Neural cell (in vitro differentiated cells): ENCODE measurements around the gene ASPSCR1. TPM values are rescaled to one million over a fixed set of nuclear protein-coding genes. Genes with fewer than 3 reads are reported as not detected.

Experiments
- H2AFZ ChIP-seq: fragments of 200-600, 300-800 bp; sonication (generic), shearing (Covaris generic); 2 replicates; pipeline ENCODE4 v1.6.0; 2014; ENCODE audit warnings: low read depth, mild to moderate bottlenecking, antibody characterized with exemption, low read length, moderate library complexity
- H3F3A ChIP-seq: fragments of 200-600 bp; shearing (Covaris generic); 2 replicates; pipeline ENCODE4 v1.6.1; 2016; ENCODE audit warnings: mild to moderate bottlenecking, moderate library complexity, mixed read lengths, antibody characterized with exemption, low read length; ENCODE audit not compliant: insufficient read depth, poor library complexity, severe bottlenecking
- H3K27ac ChIP-seq: fragments of 200-600, 300-800 bp; sonication (generic), shearing (Covaris generic); 2 replicates; pipeline ENCODE4 v1.5.1; 2014; ENCODE audit warnings: mild to moderate bottlenecking, low read length, moderate library complexity
- H3K27me3 ChIP-seq: fragments of 300-800, 200-600 bp; sonication (generic), shearing (Covaris generic); 2 replicates; pipeline ENCODE4 v1.6.0; 2014; ENCODE audit warnings: mild to moderate bottlenecking, low read depth, low read length, moderate library complexity; ENCODE audit not compliant: insufficient read depth
- H3K36me3 ChIP-seq: fragments of 300-800, 200-600 bp; sonication (generic), shearing (Covaris generic); 2 replicates; pipeline ENCODE4 v1.5.1; 2014; ENCODE audit warnings: mild to moderate bottlenecking, antibody characterized with exemption, low read length, moderate library complexity; ENCODE audit not compliant: insufficient read depth
- H3K4me2 ChIP-seq: fragments of 300-800, 200-600 bp; sonication (generic), shearing (Covaris generic); 2 replicates; pipeline ENCODE4 v1.6.0; 2014; ENCODE audit warnings: mild to moderate bottlenecking, low read length
- H3K4me3 ChIP-seq: fragments of 300-800, 200-600 bp; sonication (generic), shearing (Covaris generic); 2 replicates; pipeline ENCODE4 v1.5.1; 2014; ENCODE audit warnings: mild to moderate bottlenecking, low read length, moderate library complexity
- H3K79me2 ChIP-seq: fragments of 200-600 bp; shearing (Covaris generic); replicated peaks from 2 replicates; pipeline ENCODE4 v1.6.0; 2014; ENCODE audit warnings: mild to moderate bottlenecking, low read length, moderate library complexity; ENCODE audit not compliant: insufficient read depth
- H3K9ac ChIP-seq: fragments of 300-800, 200-600 bp; sonication (generic), shearing (Covaris generic); 2 replicates; pipeline ENCODE4 v1.6.1; 2016; ENCODE audit warnings: mild to moderate bottlenecking, low read length, mixed read lengths
- H3K9me2 ChIP-seq: fragments of 200-600 bp; shearing (Covaris generic); 2 replicates; pipeline ENCODE4 v1.6.1; 2016; ENCODE audit warnings: mild to moderate bottlenecking, low read length, mixed read lengths; ENCODE audit not compliant: insufficient read depth
- H3K9me3 ChIP-seq: fragments of 200-600, 300-800 bp; sonication (generic), shearing (Covaris generic); 2 replicates; pipeline ENCODE4 v1.6.1; 2016; ENCODE audit warnings: mild to moderate bottlenecking, mixed run types, low read length, moderate library complexity, mixed read lengths
- H4K20me1 ChIP-seq: fragments of 200-600 bp; shearing (Covaris generic); 2 replicates; pipeline ENCODE4 v1.6.1; 2016; ENCODE audit warnings: mild to moderate bottlenecking, mixed run types; ENCODE audit not compliant: insufficient read depth
- CTCF ChIP-seq: fragments of 450-650 bp; IDR thresholded peaks from 2 replicates; pipeline ENCODE4 v1.5.1; 2014; ENCODE audit warnings: antibody characterized with exemption, mild to moderate bottlenecking, moderate library complexity; ENCODE audit not compliant: poor library complexity, severe bottlenecking
- EP300 ChIP-seq: fragments of 450-650 bp; conservative IDR thresholded peaks from 2 replicates; pipeline ENCODE4 v1.6.1; 2014; ENCODE audit warnings: antibody characterized with exemption, mild to moderate bottlenecking, moderate library complexity; ENCODE audit not compliant: poor library complexity, severe bottlenecking
- EZH2 ChIP-seq: fragments of 200-600, 300-800 bp; shearing (Covaris generic), sonication (generic); IDR thresholded peaks from 2 replicates; pipeline ENCODE4 v1.6.1; 2014; ENCODE audit warnings: antibody characterized with exemption, low read length, borderline replicate concordance, mild to moderate bottlenecking; ENCODE audit not compliant: insufficient read depth, poor library complexity, severe bottlenecking
- MXI1 ChIP-seq: fragments of 450-650 bp; conservative IDR thresholded peaks from 2 replicates; pipeline ENCODE4 v1.6.1; 2014; ENCODE audit warnings: antibody characterized with exemption, mild to moderate bottlenecking; ENCODE audit not compliant: poor library complexity, severe bottlenecking
- POLR2AphosphoS5 ChIP-seq: IDR thresholded peaks from 2 replicates; pipeline ENCODE4 v1.6.1; 2012
- RAD21 ChIP-seq: fragments of 450-650 bp; conservative IDR thresholded peaks from 2 replicates; pipeline ENCODE4 v1.6.1; 2014; ENCODE audit warnings: antibody characterized with exemption, mild to moderate bottlenecking, moderate library complexity
- REST ChIP-seq: IDR thresholded peaks from 2 replicates; pipeline ENCODE4 v1.6.1; 2012; ENCODE audit warnings: borderline replicate concordance
- SMC3 ChIP-seq: fragments of 450-650 bp; conservative IDR thresholded peaks from 2 replicates; pipeline ENCODE4 v1.6.1; 2014; ENCODE audit warnings: antibody characterized with exemption, mild to moderate bottlenecking, moderate library complexity; ENCODE audit not compliant: poor library complexity
- TAF1 ChIP-seq: IDR thresholded peaks from 2 replicates; pipeline ENCODE4 v1.6.1; 2012; ENCODE audit warnings: low read depth
- polyA plus RNA-seq: library from polyadenylated mRNA; depleted of rRNA; stranded (reverse); fragments of >200 nt; gene quantifications from 2 replicates; pipeline ENCODE4 v1.2.3, GENCODE V29; 2014

The ASPSCR1 gene
- polyA plus RNA-seq, 1 donor from 2014 or later, result 28.0 TPM

- Histone ChIP-seq H3K9me3 (no peaks in the 10 kb centered on the region), H3K36me3 (no peaks in the 10 kb centered on the region), H4K20me1 (no peaks in the 10 kb centered on the region), H3K9ac (peak within 1 kb of the TSS; percentile 68), H3K79me2 (peaks cover 23% of the 10 kb centered on the region), H3K27ac (no peak within 1 kb of the TSS), H3K4me3 (peak within 1 kb of the TSS; percentile 72), H2AFZ (no peak within 1 kb of the TSS), H3K27me3 (no peaks in the 10 kb centered on the region), H3F3A (no peaks in the 10 kb centered on the region), H3K9me2 (no peaks in the 10 kb centered on the region), H3K4me2 (peak within 1 kb of the TSS; percentile 73)
- TF ChIP-seq MXI1, result peak; percentile 91
- peak; percentile 83 for TF ChIP-seq POLR2AphosphoS5
- no peak for TF ChIP-seq EZH2
- TF ChIP-seq RAD21, result peak; percentile 67
- no peak for TF ChIP-seq TAF1
- no peak for TF ChIP-seq EP300
- TF ChIP-seq CTCF, result peak; percentile 94
- peak; percentile 73 for TF ChIP-seq SMC3
- TF ChIP-seq REST, result no peak
Observed at GRCh38 chr17:81927653-81928543, 49.5 kb upstream of the ASPSCR1 start, which contains the start of gene MAFG. Gene MAFG (minus strand): TSS chr17:81927735. CDS start chr17:81923185, 4,550 bp downstream.

- Histone ChIP-seq H2AFZ (no peak overlapping the region), H3K9me2 (no peaks in the 10 kb centered on the region), H3F3A (no peaks in the 10 kb centered on the region), H3K4me3 (peak overlapping the region; percentile 66), H3K9me3 (no peaks in the 10 kb centered on the region), H3K36me3 (no peaks in the 10 kb centered on the region), H3K27me3 (no peaks in the 10 kb centered on the region), H3K9ac (peak overlapping the region; percentile 54), H4K20me1 (no peaks in the 10 kb centered on the region), H3K4me2 (peak overlapping the region; percentile 14), H3K27ac (no peak overlapping the region), H3K79me2 (peaks cover 23% of the 10 kb centered on the region)
- TF ChIP-seq EP300 (no peak), POLR2AphosphoS5 (no peak), SMC3 (no peak), RAD21 (no peak), REST (no peak), EZH2 (no peak), TAF1 (no peak), MXI1 (no peak), CTCF (no peak)
Observed at GRCh38 chr17:81928544-81929252, 48.7 kb upstream of the ASPSCR1 start.
